GM23338 (cell line): ENCODE results near the gene SKP1. TPM values are rescaled to one million over a fixed set of nuclear protein-coding genes. Genes with fewer than 3 reads are reported as not detected.

ENCODE experiments used
- ATAC-seq: fragments of 200-7000 bp; cut with Tn5 transposase; 3 replicates; pipeline ENCODE4 v1.9.1; 2020
- DNase-seq: peaks from one replicate; pipeline ENCODE4 v3.0.0-alpha.2; 2015; ENCODE audit warnings: low spot score
- H2AFZ ChIP-seq: fragments of 200-600 bp; sonication (generic); 2 replicates; pipeline ENCODE4 v1.8.0; 2016; ENCODE audit warnings: antibody characterized with exemption, mild to moderate bottlenecking, moderate library complexity
- H3F3A ChIP-seq: fragments of 200-600 bp; sonication (generic); replicated peaks from 2 replicates; pipeline ENCODE4 v1.8.0; 2017; ENCODE audit warnings: antibody characterized with exemption, mixed run types, low read depth
- H3K27ac ChIP-seq: fragments of 200-600 bp; sonication (generic); 2 replicates; pipeline ENCODE4 v1.6.1; 2016; ENCODE audit warnings: low read depth
- H3K27me3 ChIP-seq: fragments of 200-600 bp; sonication (generic); 2 replicates; pipeline ENCODE4 v1.8.0; 2016; ENCODE audit warnings: mild to moderate bottlenecking, mixed run types, moderate library complexity; ENCODE audit not compliant: insufficient read depth
- H3K36me3 ChIP-seq: fragments of 200-600 bp; sonication (generic); 2 replicates; pipeline ENCODE4 v1.8.0; 2016; ENCODE audit warnings: mild to moderate bottlenecking; ENCODE audit not compliant: insufficient read depth
- H3K4me1 ChIP-seq: fragments of 200-600 bp; sonication (generic); 2 replicates; pipeline ENCODE4 v1.8.0; 2016; ENCODE audit warnings: mild to moderate bottlenecking, moderate library complexity; ENCODE audit not compliant: insufficient read depth
- H3K4me2 ChIP-seq: fragments of 200-600 bp; sonication (generic); 2 replicates; pipeline ENCODE4 v1.7.1; 2017; ENCODE audit warnings: mixed run types
- H3K4me3 ChIP-seq: fragments of 200-600 bp; sonication (generic); 2 replicates; pipeline ENCODE4 v1.6.1; 2016; ENCODE audit warnings: mixed run types
- H3K79me2 ChIP-seq: fragments of 200-600 bp; sonication (generic); replicated peaks from 2 replicates; pipeline ENCODE4 v1.8.0; 2017; ENCODE audit warnings: mild to moderate bottlenecking; ENCODE audit not compliant: insufficient read depth
- H3K9me2 ChIP-seq: fragments of 200-600 bp; sonication (generic); 2 replicates; pipeline ENCODE4 v1.8.0; 2017; ENCODE audit not compliant: insufficient read depth
- H4K20me1 ChIP-seq: fragments of 200-600 bp; sonication (generic); replicated peaks from 2 replicates; pipeline ENCODE4 v1.8.0; 2017; ENCODE audit warnings: mild to moderate bottlenecking; ENCODE audit not compliant: insufficient read depth
- H3K27ac Mint-ChIP-seq: 2 replicates; pipeline ENCODE4 v1.8.0; 2020; ENCODE audit warnings: inconsistent platforms, mild to moderate bottlenecking, moderate library complexity, mixed read lengths
- H3K27me3 Mint-ChIP-seq: 3 replicates; pipeline ENCODE4 v1.8.0; 2022; ENCODE audit warnings: low read depth, mild to moderate bottlenecking, moderate library complexity, mixed read lengths, inconsistent platforms; ENCODE audit not compliant: insufficient read depth, poor library complexity
- H3K36me3 Mint-ChIP-seq: 3 replicates; pipeline ENCODE4 v1.8.0; 2021; ENCODE audit warnings: low read depth, mild to moderate bottlenecking, inconsistent platforms, moderate library complexity, mixed read lengths
- H3K4me1 Mint-ChIP-seq: 3 replicates; pipeline ENCODE4 v1.8.0; 2020; ENCODE audit warnings: mild to moderate bottlenecking, inconsistent platforms, mixed read lengths
- H3K4me3 Mint-ChIP-seq: 3 replicates; pipeline ENCODE4 v1.8.0; 2021; ENCODE audit warnings: moderate library complexity, mild to moderate bottlenecking, inconsistent platforms, mixed read lengths
- H3K9me3 Mint-ChIP-seq: 3 replicates; pipeline ENCODE4 v1.8.0; 2020; ENCODE audit warnings: moderate library complexity, mild to moderate bottlenecking, inconsistent platforms, mixed read lengths
- CTCF ChIP-seq, 2 experiments: fragments of 200-600 bp in 1 of 2; sonication (generic) in 1 of 2; conservative IDR thresholded peaks; 2 replicates each; pipeline versions ENCODE4 v1.5.1 to v1.6.1; 2016 to 2017; ENCODE audit warnings: antibody characterized with exemption in 2 of 2, low read depth in 2 of 2, mild to moderate bottlenecking in 2 of 2, moderate library complexity in 1 of 2
- ETS1 ChIP-seq: IDR thresholded peaks from 2 replicates; pipeline ENCODE4 v1.6.1; 2016; ENCODE audit warnings: antibody characterized with exemption
- EZH2 ChIP-seq: fragments of 200-600 bp; sonication (generic); IDR thresholded peaks from one replicate; pipeline ENCODE4 v1.8.0; 2017; ENCODE audit warnings: antibody characterized with exemption, mild to moderate bottlenecking, low read depth; ENCODE audit not compliant: unreplicated experiment
- ZNF331 ChIP-seq: fragments of 250-450 bp; sonication (Bioruptor Pico); IDR thresholded peaks from 2 replicates; pipeline ENCODE4 v1.5.0; 2020; ENCODE audit warnings: low read depth, mild to moderate bottlenecking, moderate library complexity
- ZNF462 ChIP-seq: fragments of 250-450 bp; sonication (Bioruptor Pico); IDR thresholded peaks from 2 replicates; pipeline ENCODE4 v1.5.0; 2020; ENCODE audit warnings: mild to moderate bottlenecking, moderate library complexity
- polyA plus RNA-seq: library from polyadenylated mRNA; unstranded; fragments of >200 nt; fragmentation: Nextera tagmentation; extraction: Ambion mirVana; gene quantifications from 2 replicates; pipeline ENCODE4 v1.2.1, GENCODE V29; 2016
- total RNA-seq: library from RNA; depleted of rRNA; stranded (reverse); fragments of >200 nt; shearing (Covaris generic); gene quantifications from 2 replicates; pipeline ENCODE4 v1.2.3, GENCODE V29; 2014

The SKP1 gene
- total and polyA plus RNA-seq, 2 experiments from 2014 or later = 244 to 440 TPM

GRCh38 chr5:134178096-134178419 is 1.3 kb upstream of the SKP1 start (continued):
- TF ChIP-seq ZNF462 = no peak
- TF ChIP-seq ZNF331 (CRISPR knock-in tag) = no peak
- no peak for TF ChIP-seq ETS1

- H3K4me3 ChIP-seq = peak overlapping the region; percentile 81
- Mint-ChIP-seq H3K27me3 (peaks cover 7% of the 10 kb centered on the region), H3K4me3 (peak overlapping the region; percentile 98), H3K4me1 (peaks cover 13% of the 10 kb centered on the region; the same call in 2 of the 3 replicates), H3K36me3 (peaks cover 12% of the 10 kb centered on the region), H3K9me3 (no peaks in the 10 kb centered on the region), H3K27ac (peak overlapping the region; percentile 99)
- H3K27ac ChIP-seq = peak overlapping the region; percentile 98
- H3F3A ChIP-seq = 0 out of 2 replicates have a peak, but pooled peaks cover 4% of the 10 kb centered on the region
- peak overlapping the region; percentile 80 for H3K4me2 ChIP-seq
- H3K9me2 ChIP-seq = no peaks in the 10 kb centered on the region
- ATAC-seq (peak; percentile 9), DNase-seq (peak; percentile 44)
- peaks cover 9% of the 10 kb centered on the region; the same call in 1 of the 2 replicates for H3K36me3 ChIP-seq
- H3K27me3 ChIP-seq = no peaks in the 10 kb centered on the region
- H3K4me1 ChIP-seq = peaks cover 20% of the 10 kb centered on the region
- TF ChIP-seq CTCF (conservative IDR thresholded peaks at IDR 0.05; ENCODE audit: low read depth in 2 of 2) (0 out of 4 replicates have a peak, but pooled peaks of 1 of the 2 experiments have one; percentile 4), EZH2 (no peak)
- peaks cover 40% of the 10 kb centered on the region for H3K79me2 ChIP-seq
- H4K20me1 ChIP-seq = peaks cover 16% of the 10 kb centered on the region
- H2AFZ ChIP-seq = 0 out of 2 replicates have a peak overlapping the region, but pooled peaks have one; percentile 40
Measured at GRCh38 chr5:134177369-134178095, 782 bp upstream of the SKP1 start.
